Activated T-helper 1 cell treated with anti-CD3 and anti-CD28 coated beads, Interleukin-12 subunit alpha, Interleukin-12 subunit beta, Interleukin-2, Interleukin-4 antibody, amounts not matched to agents 30 ng/mL and 10 ng/mL and 1 ng/mL, durations not matched to agents 14 hours and 24 hours and 36 hours (primary cell): ENCODE data around the gene LRP1B. TPM values are rescaled to one million over a fixed set of nuclear protein-coding genes. Genes with fewer than 3 reads are reported as not detected.

Experiments used
- DNase-seq: peaks from one replicate; pipeline ENCODE4 v3.0.0; 2021; ENCODE audit warnings: low spot score
- H3K27ac Mint-ChIP-seq: one replicate; pipeline ENCODE4 v1.8.0; 2021; ENCODE audit warnings: mild to moderate bottlenecking, mixed read lengths
- H3K27me3 Mint-ChIP-seq: one replicate; pipeline ENCODE4 v1.8.0; 2022; ENCODE audit warnings: mild to moderate bottlenecking, moderate library complexity, mixed read lengths; ENCODE audit not compliant: insufficient read depth
- H3K36me3 Mint-ChIP-seq: one replicate; pipeline ENCODE4 v1.8.0; 2021; ENCODE audit warnings: low read depth, mixed read lengths
- H3K4me1 Mint-ChIP-seq: one replicate; pipeline ENCODE4 v1.8.0; 2021; ENCODE audit warnings: low read depth, mixed read lengths
- H3K4me3 Mint-ChIP-seq: one replicate; pipeline ENCODE4 v1.8.0; 2021; ENCODE audit warnings: mild to moderate bottlenecking, moderate library complexity, mixed read lengths
- H3K9me3 Mint-ChIP-seq: one replicate; pipeline ENCODE4 v1.8.0; 2021; ENCODE audit warnings: mixed read lengths
- intact Hi-C: fragments of 100-400 bp; cut with micrococcal nuclease; formaldehyde crosslinking; loops from one replicate; pipeline ENCODE4 v1.15.1; 2024
- total RNA-seq: library from RNA; stranded (reverse); gene quantifications from 2 replicates; pipeline ENCODE4 v1.2.3, GENCODE V29; 2022

The LRP1B gene
- total RNA-seq, 1 donor from 2014 or later: not detected

- Mint-ChIP-seq H3K4me3 (no peak overlapping the region), H3K36me3 (no peaks in the 10 kb centered on the region), H3K4me1 (peaks cover 4% of the 10 kb centered on the region), H3K27me3 (peaks cover 12% of the 10 kb centered on the region), H3K27ac (no peak overlapping the region), H3K9me3 (no peaks in the 10 kb centered on the region)
- no peak for DNase-seq
- intact Hi-C loops: no loop called here
These were observed 5.8 kb upstream of the LRP1B start for GRCh38 chr2:142136571-142136970.

- Mint-ChIP-seq H3K36me3 (no peaks in the 10 kb centered on the region), H3K27me3 (peaks cover 27% of the 10 kb centered on the region), H3K9me3 (no peaks in the 10 kb centered on the region), H3K27ac (no peak overlapping the region), H3K4me1 (peaks cover 19% of the 10 kb centered on the region), H3K4me3 (no peak overlapping the region)
- DNase-seq: no peak
- intact Hi-C loops: no loop called here
These were observed 4.1 kb upstream of the LRP1B start for GRCh38 chr2:142134911-142135310.

DNA sequence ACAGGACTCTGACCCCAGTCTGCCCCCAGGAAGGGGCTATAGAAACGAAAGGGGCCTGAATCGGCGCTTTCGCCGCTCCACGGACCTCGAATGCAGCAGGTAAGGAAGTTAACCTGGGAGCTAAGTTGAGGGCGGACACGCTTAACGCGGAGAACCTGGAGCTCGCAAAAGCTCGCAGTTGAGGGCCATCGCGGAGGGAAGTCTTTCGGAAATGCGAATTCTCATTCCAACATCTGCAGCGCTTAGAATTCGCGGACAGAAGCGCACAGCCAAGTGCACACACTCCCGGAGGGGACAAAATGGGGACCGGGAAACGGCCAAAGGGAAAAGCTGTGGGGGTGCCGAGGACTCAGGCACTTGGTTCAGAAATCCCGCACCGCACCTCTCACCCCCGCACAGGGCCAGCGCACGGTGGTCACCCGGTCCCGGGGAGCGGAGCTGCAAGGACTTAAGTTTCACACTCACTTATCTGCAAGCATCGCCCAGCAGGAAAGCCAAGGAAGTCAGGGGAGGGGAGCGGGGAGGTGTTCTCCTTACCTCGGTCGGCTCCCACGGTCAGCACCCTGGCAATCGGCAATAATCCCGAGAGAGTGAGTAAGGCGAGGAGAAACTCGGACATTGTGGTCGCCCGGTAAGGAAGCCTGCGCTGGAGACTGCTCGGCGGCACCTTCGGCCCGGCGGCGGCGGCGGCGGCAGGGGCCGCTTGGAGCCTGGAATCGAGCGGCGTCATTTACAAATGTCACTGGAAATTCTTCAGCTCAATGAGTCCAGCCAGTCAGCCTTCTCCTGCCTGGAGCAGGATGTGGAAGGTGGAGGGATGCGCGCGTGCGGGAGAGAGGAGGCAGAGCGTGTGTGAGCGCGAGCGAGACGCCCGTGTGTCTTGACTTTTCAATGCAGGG is 456 bp downstream of the LRP1B start:
- peaks cover 19% of the 10 kb centered on the region for H3K4me1 Mint-ChIP-seq
- H3K4me3 Mint-ChIP-seq: peak overlapping the region; percentile 80
- peaks cover 42% of the 10 kb centered on the region for H3K27me3 Mint-ChIP-seq
- intact Hi-C loops: no loop called here
- no peaks in the 10 kb centered on the region for H3K36me3 Mint-ChIP-seq
- no peaks in the 10 kb centered on the region for H3K9me3 Mint-ChIP-seq
- H3K27ac Mint-ChIP-seq: no peak overlapping the region
- no peak for DNase-seq

- no peaks in the 10 kb centered on the region for H3K9me3 Mint-ChIP-seq
- no peak overlapping the region for H3K27ac Mint-ChIP-seq
These were observed 2.7 kb downstream of the LRP1B start for GRCh38 chr2:142128105-142128504.

GRCh38 chr2:142127248-142127647 is 3.6 kb downstream of the LRP1B start:
- peaks cover 19% of the 10 kb centered on the region for H3K4me1 Mint-ChIP-seq
- no peak for DNase-seq
- H3K27ac Mint-ChIP-seq: no peak overlapping the region
- no peaks in the 10 kb centered on the region for H3K9me3 Mint-ChIP-seq
- no peaks in the 10 kb centered on the region for H3K36me3 Mint-ChIP-seq
- H3K4me3 Mint-ChIP-seq: no peak overlapping the region
- peaks cover 38% of the 10 kb centered on the region for H3K27me3 Mint-ChIP-seq
- intact Hi-C loops: no loop called here

More at GRCh38 chr2:142128105-142128504, 2.7 kb downstream of the LRP1B start:
- H3K4me1 Mint-ChIP-seq: peaks cover 19% of the 10 kb centered on the region
- no peak overlapping the region for H3K4me3 Mint-ChIP-seq
- peaks cover 42% of the 10 kb centered on the region for H3K27me3 Mint-ChIP-seq
- no peaks in the 10 kb centered on the region for H3K36me3 Mint-ChIP-seq
- intact Hi-C loops: no loop called here
- no peak for DNase-seq

DNA sequence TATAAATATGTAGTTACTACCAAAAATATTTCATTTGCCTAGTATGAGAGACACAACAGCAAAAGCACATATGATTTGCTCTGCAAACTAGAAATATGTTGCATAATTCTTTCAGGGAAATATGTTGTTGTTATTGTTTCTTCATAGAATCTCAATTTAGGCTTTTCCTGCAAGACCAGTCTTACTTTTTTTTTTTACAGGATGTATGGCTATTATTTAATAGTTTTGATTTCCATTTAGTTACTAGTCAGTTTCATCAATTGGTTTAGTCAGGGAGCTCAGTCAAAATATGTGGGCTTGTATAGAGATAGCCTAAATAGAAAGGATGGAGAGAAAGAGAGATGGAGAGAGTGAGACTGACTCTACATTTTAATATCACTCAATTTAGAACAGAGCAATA is 6.1 kb downstream of the LRP1B start:
- no peak for DNase-seq
- Mint-ChIP-seq H3K9me3 (no peaks in the 10 kb centered on the region), H3K4me3 (no peak overlapping the region), H3K36me3 (no peaks in the 10 kb centered on the region), H3K27me3 (peaks cover 15% of the 10 kb centered on the region), H3K4me1 (no peaks in the 10 kb centered on the region), H3K27ac (no peak overlapping the region)
- intact Hi-C loops: no loop called here

GRCh38 chr2:142119347-142119746 is 11.5 kb downstream of the LRP1B start:
- Mint-ChIP-seq H3K4me1 (no peaks in the 10 kb centered on the region), H3K4me3 (no peak overlapping the region), H3K27ac (no peak overlapping the region)

DNA sequence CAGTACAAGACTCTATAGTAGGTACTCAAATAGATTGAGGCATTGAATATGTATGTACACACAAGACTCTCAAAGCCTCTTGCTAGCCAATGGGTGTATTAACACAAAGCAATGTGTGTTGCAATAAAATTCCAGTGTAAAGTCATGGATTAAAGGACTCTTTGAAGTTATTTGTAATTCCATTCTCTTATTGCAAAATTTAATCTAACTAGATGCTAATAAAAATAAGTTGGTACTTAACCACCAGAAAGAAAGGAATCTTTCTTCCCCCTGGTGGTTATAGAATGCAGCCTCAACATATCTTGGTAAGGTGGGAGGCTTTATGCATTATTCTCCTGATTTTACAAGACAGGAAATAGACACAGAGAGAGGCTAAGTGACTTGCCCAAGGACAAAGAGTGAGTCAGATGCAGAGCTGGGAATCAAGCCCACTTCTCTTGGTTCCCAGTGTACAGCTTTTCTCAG is 18.0 kb downstream of the LRP1B start:
- Mint-ChIP-seq H3K4me3 (no peak overlapping the region), H3K36me3 (no peaks in the 10 kb centered on the region), H3K27ac (no peak overlapping the region), H3K27me3 (no peaks in the 10 kb centered on the region), H3K4me1 (no peaks in the 10 kb centered on the region), H3K9me3 (no peaks in the 10 kb centered on the region)
- intact Hi-C loops: no loop called here
- no peak for DNase-seq

More at GRCh38 chr2:142119347-142119746, 11.5 kb downstream of the LRP1B start:
- Mint-ChIP-seq H3K36me3 (no peaks in the 10 kb centered on the region), H3K27me3 (no peaks in the 10 kb centered on the region), H3K9me3 (no peaks in the 10 kb centered on the region)
- intact Hi-C loops: no loop called here
- no peak for DNase-seq

DNA sequence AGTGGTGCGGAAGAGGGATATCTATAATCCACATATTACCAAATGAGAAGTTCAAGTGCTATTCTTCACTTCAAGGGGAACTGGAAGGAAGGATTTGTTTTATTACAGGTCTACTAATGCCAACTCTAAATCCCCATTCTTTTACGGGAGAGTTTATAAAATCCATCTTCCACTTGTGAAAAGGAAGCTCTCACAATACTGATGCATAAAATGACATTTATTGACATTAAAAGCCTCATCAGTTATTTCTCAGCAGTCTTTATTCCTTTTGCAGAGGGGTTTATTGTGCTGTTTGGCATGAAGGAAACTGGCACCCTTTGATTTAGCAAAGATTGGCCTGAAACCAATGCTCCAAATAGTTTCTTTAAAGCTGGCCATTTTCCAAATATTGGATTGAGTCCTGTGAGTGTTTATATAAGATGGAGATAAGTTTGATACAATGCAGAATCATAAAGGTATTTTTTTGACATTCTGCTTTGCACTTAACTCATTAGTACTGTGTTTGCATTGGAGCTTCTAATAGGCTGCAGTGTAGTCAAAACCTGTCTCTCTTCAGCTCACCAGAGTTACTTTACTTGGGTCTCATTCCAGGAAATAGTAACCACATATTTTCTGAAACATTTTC is 26.6 kb downstream of the LRP1B start:
- Mint-ChIP-seq H3K9me3 (no peaks in the 10 kb centered on the region), H3K27me3 (no peaks in the 10 kb centered on the region), H3K27ac (no peak overlapping the region), H3K4me3 (no peak overlapping the region), H3K4me1 (no peaks in the 10 kb centered on the region), H3K36me3 (no peaks in the 10 kb centered on the region)
- intact Hi-C loops: no loop called here
- DNase-seq: no peak

DNA sequence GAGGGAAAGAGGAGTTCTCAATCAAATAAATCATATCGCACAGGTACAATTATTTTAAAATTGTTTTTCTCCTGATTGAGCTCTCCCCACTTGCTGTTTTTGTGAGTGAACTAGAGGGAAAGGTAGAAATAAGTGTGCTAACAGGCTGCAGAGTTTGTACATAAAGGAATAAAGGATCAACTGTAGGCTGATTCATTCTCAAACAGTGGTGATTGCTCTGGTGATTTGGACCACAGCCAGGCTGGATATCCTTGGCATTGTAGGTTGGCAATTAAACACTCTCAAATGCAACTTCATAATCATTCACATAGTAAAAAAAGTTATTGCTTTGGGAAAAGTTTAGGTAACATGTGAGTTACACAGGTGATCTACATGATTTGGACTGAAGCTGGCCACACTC is 29.8 kb downstream of the LRP1B start:
- H3K4me1 Mint-ChIP-seq: no peaks in the 10 kb centered on the region
- H3K27ac Mint-ChIP-seq: no peak overlapping the region
- DNase-seq: no peak
- no peaks in the 10 kb centered on the region for H3K36me3 Mint-ChIP-seq
- H3K9me3 Mint-ChIP-seq: no peaks in the 10 kb centered on the region
- intact Hi-C loops: no loop called here
- H3K27me3 Mint-ChIP-seq: no peaks in the 10 kb centered on the region
- no peak overlapping the region for H3K4me3 Mint-ChIP-seq

- no peaks in the 10 kb centered on the region for H3K4me1 Mint-ChIP-seq
- H3K27me3 Mint-ChIP-seq: no peaks in the 10 kb centered on the region
- DNase-seq: no peak
- H3K4me3 Mint-ChIP-seq: no peak overlapping the region
- H3K9me3 Mint-ChIP-seq: no peaks in the 10 kb centered on the region
- intact Hi-C loops: no loop called here
- H3K36me3 Mint-ChIP-seq: no peaks in the 10 kb centered on the region
- no peak overlapping the region for H3K27ac Mint-ChIP-seq
These were observed 30.5 kb downstream of the LRP1B start for GRCh38 chr2:142100139-142100873.

DNA sequence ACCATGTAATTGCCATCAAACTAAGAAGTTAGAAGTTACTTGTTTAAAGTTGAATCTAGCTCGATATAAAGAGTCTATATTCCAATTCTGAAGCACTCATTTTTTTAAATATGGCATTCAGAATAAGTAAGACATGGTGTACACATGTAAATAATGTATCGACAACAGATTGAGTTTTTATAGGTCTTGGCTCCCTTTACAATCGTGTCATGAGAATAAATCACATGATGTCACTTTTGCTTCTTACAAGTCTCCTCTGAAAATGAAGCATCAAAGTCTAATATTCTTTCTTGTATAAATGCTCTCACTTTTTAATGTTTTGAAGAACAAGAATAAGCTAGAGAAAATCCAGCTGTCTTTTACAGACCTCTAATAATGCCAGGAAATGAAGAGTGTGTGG is 33.1 kb downstream of the LRP1B start:
- no peak overlapping the region for H3K27ac Mint-ChIP-seq
- H3K27me3 Mint-ChIP-seq: no peaks in the 10 kb centered on the region
- no peaks in the 10 kb centered on the region for H3K4me1 Mint-ChIP-seq
- no peak for DNase-seq
- intact Hi-C loops: no loop called here
- no peak overlapping the region for H3K4me3 Mint-ChIP-seq
- H3K36me3 Mint-ChIP-seq: no peaks in the 10 kb centered on the region
- no peaks in the 10 kb centered on the region for H3K9me3 Mint-ChIP-seq

GRCh38 chr2:142095647-142096046 is 35.2 kb downstream of the LRP1B start:
- no peaks in the 10 kb centered on the region for H3K9me3 Mint-ChIP-seq
- H3K27me3 Mint-ChIP-seq: no peaks in the 10 kb centered on the region
- no peak overlapping the region for H3K27ac Mint-ChIP-seq
- no peaks in the 10 kb centered on the region for H3K4me1 Mint-ChIP-seq
- no peaks in the 10 kb centered on the region for H3K36me3 Mint-ChIP-seq
- H3K4me3 Mint-ChIP-seq: no peak overlapping the region
- DNase-seq: no peak
- intact Hi-C loops: no loop called here
